ENCODE measurements around the gene FAM193B.

Gene FAM193B

DNA sequence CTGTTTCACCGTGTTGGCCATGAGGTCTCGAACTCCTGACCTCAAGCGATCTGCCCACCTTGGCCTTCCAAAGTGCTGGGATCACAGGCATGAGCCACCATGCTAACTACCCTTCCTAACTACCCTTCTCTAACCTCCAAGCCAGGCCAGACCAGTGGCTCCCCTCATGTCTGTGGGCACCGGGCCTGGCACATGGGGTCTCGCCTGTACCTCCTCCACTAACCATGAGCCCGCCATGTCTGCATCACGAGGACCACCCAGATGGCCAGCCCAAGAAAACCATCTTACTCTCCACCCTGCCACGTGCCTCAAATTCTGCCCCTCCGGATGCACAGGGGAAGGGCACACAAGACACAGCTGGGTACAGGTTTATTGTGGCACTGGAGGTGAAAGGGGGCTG is 71.3 kb downstream of the FAM193B start:
- no peak for DNase-seq

- no peak for DNase-seq
Measured at GRCh38 chr5:177482359-177482795, 72.0 kb downstream of the FAM193B start.

- no peak for DNase-seq
Measured at GRCh38 chr5:177479774-177480173, 74.6 kb downstream of the FAM193B start.

DNA sequence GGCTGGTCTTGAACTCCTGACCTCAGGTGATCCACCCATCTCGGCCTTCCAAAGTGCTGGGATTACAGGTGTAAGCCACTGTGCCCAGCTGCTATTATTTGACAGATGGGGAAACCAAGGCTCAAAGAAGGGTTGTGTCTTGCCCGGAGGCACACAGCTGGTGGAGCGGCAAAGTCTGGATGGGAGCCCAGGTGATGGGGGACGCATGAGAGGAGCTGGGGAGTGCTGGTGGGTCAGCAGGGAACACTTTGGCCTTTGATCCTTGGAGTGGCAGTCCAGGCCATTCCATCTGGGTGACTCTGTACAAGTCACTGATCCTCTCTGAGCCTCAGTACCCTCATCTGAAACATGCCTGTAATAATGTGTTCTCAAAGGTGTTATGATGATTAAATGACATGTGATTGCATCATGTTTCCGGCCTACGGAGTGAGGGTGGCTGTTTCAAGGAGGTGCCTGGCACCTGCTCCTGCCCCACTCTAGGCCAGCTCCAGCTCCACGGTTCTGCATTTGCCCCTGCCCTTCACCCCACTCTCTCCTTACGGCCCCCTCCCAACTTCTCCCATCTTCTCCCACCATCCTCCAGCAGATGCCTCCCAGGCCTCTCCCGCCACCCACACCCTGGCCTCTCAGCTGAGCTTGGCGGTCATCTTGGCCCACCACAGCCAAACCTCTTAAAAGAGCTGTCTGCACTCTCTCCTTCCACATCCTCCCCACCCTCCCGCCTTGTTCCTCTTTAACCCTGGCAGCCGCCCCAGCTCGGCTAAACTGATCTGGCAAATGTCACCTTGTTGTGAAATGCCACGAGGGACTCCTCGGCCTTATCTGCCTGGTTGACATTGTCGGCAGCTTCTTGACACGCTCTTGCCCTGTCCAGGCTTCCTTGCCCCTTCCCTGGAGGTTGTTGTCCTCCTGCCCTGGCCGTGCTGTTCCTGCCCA is 75.4 kb downstream of the FAM193B start:
- peak; percentile 59 for DNase-seq

DNA sequence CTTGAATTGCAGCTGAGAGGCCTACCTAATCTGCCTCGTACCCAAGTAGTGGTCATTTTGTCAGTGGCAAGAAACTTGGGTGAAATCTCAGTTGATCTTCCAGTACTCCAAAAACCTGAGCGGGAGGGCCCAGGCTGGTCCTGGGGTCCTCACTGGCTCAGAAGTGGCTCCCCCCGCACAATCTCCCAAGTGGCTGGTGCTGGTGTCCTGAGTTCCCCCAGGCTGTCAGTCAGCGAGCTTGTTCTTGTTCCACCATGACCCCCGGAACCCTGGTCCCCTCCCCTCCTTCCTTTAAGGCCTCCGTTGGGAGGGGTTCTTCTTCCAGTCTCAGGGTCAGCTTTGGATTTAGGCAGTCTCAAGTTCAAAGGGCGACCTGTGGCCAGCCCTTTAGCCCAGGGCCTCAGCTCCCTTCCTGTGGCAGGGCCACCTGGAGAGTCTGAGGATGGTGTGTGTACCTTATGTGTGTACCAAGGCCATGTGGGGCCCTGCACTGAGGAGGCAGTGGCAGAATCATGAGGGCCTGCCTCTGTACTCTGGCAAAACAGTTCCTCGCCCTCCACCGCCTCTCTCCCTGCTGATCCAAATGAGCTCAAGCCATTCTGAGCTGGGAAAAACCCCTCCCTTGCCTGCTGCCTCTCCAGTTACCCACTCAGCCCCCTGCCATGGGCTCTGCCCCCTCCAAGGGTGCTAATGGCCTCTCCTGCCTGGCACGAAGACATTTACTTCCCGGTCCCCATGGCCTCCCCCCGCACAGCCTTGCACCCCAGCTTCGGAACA is 76.5 kb downstream of the FAM193B start:
- no peak for DNase-seq

- no peak for DNase-seq
Measured at GRCh38 chr5:177476531-177477233, 77.7 kb downstream of the FAM193B start.

- no peak for DNase-seq
Measured at GRCh38 chr5:177475563-177476427, 78.6 kb downstream of the FAM193B start.

DNA sequence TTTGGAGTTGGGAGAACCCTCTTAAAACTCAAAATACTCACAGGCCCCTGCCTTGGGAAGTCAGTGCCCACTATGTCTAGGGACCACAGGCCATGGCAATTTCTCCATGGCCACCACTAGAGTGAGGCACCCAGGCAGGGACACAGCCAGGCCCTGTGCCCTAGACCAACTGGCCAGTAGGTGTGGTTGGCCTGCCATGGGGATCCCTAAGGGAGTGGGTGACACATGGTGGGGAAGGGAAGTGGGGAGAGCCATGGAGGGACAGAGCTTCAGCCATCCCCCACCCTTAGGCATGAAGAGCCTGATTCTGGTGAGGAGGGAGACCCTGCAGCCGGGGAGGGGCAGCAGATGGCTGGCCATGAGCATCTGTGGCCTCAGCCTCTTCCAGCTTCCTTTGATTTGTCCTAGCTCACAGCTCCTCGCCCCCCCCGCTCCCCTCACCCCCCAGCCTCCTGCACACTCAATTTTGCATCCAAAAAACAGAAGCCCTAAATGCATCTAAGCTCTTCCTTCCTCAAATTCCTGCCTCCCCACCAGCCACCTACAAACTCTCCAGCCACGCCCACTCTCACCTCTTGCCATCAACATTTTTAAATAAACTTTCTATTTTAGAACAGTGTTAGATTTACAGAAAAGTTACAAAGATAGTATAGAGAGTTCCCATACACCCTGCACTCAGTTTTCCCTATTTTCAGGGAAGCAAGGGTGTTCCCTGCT is 79.4 kb downstream of the FAM193B start:
- no peak for DNase-seq

DNA sequence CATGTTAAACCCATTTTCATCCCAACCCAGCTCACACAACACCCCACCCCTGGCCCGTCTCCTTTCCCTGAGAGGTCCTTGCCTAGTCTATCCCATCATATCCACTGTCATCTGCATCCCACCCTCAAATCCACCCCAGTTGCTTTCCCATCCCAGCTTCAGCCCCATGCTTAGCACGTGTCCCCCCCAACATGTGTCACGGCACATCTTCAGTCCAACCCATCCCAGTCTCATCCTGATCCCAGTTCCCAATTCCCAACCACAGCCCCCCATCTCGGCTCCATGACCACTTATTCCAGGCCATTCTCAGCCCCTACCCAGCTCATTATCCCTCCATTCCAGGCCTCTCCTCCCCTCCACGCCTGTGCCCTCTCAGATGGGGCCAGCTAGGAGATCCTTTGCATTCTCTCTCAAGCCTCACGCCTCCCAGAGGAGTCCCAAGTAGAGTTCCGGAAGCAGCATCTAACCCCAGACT is 80.3 kb downstream of the FAM193B start:
- DNase-seq, result no peak

DNA sequence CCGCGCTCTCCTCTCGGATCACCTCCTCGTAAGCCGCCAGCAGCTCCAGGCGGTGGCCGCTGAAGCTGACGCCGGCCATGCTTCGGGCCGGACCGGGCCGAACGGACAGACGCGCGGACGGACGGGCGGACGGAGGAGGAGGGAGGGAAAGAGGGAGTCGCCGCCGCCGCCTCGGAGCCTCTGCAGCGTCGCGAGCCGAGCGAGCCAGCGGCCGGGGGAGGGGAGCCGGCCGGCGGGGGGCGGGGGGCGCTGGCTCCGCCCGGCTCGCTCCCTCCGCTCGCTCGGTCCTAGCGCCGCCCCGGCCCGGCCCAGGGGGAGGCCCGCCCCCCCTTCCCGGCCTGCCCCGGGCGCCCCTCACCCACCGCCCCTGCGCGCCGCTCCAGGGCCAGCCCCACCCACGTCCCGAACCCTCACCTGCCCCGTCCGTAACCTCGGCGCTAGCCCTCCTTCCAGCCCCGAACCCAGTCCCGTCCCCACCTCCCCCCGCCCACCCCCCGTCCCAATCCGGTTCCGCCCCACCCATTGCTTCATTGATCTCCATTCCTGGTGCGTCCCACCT is 80.8 kb downstream of the FAM193B start, which contains the start of gene DBN1:
DBN1 (minus strand) TSS at position 192 of the 559 bp plus-strand sequence; CDS start at position 79, 113 bp downstream.
- DNase-seq, result no peak

- peak; percentile 69 for DNase-seq
Measured at GRCh38 chr5:177472460-177473442, 81.6 kb downstream of the FAM193B start.

DNA sequence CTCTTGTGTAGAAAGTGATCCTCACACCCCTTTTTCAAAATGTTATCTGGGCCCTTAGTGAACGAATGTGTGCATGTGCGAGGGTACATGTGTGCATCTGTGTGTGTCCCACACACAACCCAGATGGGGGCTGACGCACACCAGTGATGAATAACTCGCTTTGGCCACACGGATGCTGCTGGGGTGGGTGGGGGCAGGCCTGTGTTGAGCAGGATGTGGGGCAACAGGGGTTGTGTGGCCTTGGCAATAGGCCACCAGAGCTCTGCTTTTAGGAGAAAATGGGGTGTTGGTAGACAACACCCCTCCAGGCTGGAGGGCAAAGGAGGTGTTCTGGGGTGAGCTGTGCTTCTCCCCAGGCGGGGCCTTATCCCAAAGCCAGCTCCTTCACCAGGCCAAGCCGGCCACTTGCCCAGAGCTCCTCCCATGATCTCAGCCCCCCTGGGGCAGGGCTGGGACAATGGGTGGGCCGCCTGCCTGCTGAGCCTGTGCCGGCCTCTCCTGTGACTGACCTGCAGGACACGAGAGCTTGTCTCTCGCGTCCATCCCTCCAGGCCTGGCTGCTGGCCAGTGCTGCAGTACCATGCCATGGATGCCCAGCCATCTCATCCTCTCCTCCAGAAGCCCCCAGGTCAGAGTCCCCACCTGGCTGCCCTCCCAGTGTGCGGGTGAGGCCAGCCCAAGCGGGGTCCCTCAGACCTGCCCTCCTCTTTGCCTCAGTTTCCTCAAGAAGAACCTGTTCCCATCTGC is 82.6 kb downstream of the FAM193B start:
- peak; percentile 38 for DNase-seq

DNA sequence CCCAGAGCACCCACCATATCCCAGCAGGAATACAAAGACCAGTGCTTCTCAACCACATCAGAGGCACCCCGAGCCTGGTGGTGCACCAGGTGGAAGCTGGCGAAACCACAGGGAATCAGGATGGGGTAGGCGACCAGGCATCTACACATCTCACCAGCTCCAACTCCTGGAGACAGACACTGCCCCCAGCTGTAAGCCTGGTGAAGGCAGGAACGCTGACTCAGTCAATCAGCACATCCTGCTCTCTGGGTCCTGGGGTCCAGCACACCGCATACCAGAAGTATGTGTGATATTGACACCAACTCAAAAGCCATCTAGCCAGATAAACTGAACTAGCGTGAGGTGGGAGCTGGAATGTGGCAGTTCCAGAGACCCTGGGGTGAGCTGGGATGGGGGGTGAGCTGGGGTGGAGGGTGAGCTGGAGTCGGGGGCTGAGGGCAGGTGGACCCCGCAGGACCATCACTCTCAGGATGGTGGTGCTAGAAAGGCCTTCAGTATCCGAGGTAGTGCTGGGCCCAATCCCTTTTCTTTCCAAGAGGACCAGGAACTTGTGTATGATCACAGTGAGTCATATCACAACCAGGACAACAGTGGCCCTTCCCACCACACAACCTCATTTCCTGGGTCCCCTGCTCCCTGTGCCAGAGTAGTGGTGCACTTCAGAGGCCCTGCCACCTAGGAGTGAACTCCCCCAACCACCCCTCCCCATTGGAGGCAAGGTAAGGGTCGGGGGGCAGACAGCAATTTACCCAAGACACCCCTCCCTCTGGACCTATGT is 83.4 kb downstream of the FAM193B start:
- no peak for DNase-seq
